ENCODE data around the gene CLDN18.

The CLDN18 gene

DNA sequence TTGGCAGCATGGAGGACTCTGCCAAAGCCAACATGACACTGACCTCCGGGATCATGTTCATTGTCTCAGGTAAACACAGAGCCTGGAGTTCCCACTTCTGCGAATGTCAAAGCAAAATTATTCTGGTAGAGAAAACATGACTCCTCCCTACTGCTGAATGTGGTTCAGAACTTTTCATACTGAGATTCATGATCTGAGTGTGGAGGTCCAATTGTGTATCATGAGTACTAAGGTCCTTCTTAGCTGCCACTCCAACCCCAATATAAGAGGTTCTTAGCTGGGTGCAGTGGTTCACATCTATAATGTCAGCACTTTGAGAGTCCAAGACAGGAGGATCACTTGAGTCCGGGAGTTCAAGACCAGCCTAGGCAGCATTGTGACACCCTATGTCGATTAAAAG, 13.8 kb downstream of the CLDN18 start:
- Histone ChIP-seq H3K27ac (ENCODE audit: low read depth, low read length) (no peak overlapping the region), H3K36me3 (ENCODE audit: control insufficient read depth in 1 of 2, insufficient read depth in 2 of 2, low read length in 2 of 2) (no peaks in the 10 kb centered on the region), H3K4me3 (ENCODE audit: low read depth in 1 of 2, low read length in 2 of 2) (no peak overlapping the region), H3K9ac (ENCODE audit: low read depth in 1 of 2, low read length in 2 of 2) (no peak overlapping the region), H3K27me3 (ENCODE audit: control insufficient read depth in 1 of 2, insufficient read depth in 2 of 2, low read length in 2 of 2) (no peaks in the 10 kb centered on the region), H3K4me1 (ENCODE audit: control insufficient read depth in 1 of 2, insufficient read depth in 2 of 2, low read length in 2 of 2) (no peaks in the 10 kb centered on the region), H3K9me3 (ENCODE audit: control insufficient read depth in 1 of 2, low read length in 2 of 2) (no peaks in the 10 kb centered on the region)

DNA sequence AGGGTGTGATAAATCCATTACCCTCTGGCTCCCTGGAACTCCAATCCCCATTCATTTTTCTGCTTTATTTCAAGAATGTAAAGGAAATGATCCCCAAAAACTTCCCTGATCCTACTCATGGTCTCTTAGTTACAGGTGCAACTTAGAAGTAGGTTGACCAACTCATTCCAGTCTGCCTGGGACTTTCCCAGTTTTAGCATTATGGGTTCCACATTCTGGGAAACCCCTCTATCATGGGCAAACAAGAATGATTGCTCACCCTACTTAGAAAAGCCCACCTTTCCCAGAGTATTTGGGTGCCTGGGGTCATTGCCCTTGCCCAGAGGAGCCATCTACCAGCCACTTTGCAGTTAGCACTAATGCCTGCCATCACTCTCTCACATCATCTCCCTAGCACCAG, 15.6 kb downstream of the CLDN18 start:
- Histone ChIP-seq H3K9ac (ENCODE audit: low read depth in 1 of 2, low read length in 2 of 2) (no peak overlapping the region), H3K27ac (ENCODE audit: low read depth, low read length) (no peak overlapping the region), H3K27me3 (ENCODE audit: control insufficient read depth in 1 of 2, insufficient read depth in 2 of 2, low read length in 2 of 2) (no peaks in the 10 kb centered on the region), H3K4me1 (ENCODE audit: control insufficient read depth in 1 of 2, insufficient read depth in 2 of 2, low read length in 2 of 2) (no peaks in the 10 kb centered on the region), H3K9me3 (ENCODE audit: control insufficient read depth in 1 of 2, low read length in 2 of 2) (no peaks in the 10 kb centered on the region), H3K4me3 (ENCODE audit: low read depth in 1 of 2, low read length in 2 of 2) (no peak overlapping the region), H3K36me3 (ENCODE audit: control insufficient read depth in 1 of 2, insufficient read depth in 2 of 2, low read length in 2 of 2) (no peaks in the 10 kb centered on the region)

DNA sequence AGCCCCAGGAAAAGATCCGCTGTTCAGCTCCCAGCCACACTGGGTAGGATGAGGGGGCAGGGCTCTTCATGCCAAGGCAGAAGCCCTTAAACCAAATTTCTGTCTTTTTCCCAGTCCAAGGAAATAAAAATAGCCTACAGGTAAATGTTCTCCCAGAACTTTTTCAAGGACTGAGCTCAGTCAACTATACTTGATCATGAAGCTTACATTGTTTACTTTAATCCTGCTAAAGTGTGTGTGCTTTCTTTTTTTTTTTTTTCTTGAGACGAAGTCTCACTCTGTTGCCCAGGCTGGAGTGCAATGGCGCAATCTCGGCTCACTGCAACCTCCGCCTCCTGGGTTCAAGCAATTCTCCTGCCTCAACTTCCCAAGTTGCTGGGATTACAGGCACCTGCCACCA, 17.9 kb downstream of the CLDN18 start:
- H3K4me1 ChIP-seq (ENCODE audit: control insufficient read depth in 1 of 2, insufficient read depth in 2 of 2, low read length in 2 of 2), result no peaks in the 10 kb centered on the region
- H3K36me3 ChIP-seq (ENCODE audit: control insufficient read depth in 1 of 2, insufficient read depth in 2 of 2, low read length in 2 of 2), result no peaks in the 10 kb centered on the region
- H3K9ac ChIP-seq (ENCODE audit: low read depth in 1 of 2, low read length in 2 of 2), result no peak overlapping the region
- H3K27ac ChIP-seq (ENCODE audit: low read depth, low read length), result no peak overlapping the region
- H3K27me3 ChIP-seq (ENCODE audit: control insufficient read depth in 1 of 2, insufficient read depth in 2 of 2, low read length in 2 of 2), result no peaks in the 10 kb centered on the region
- no peaks in the 10 kb centered on the region for H3K9me3 ChIP-seq (ENCODE audit: control insufficient read depth in 1 of 2, low read length in 2 of 2)
- H3K4me3 ChIP-seq (ENCODE audit: low read depth in 1 of 2, low read length in 2 of 2), result no peak overlapping the region

DNA sequence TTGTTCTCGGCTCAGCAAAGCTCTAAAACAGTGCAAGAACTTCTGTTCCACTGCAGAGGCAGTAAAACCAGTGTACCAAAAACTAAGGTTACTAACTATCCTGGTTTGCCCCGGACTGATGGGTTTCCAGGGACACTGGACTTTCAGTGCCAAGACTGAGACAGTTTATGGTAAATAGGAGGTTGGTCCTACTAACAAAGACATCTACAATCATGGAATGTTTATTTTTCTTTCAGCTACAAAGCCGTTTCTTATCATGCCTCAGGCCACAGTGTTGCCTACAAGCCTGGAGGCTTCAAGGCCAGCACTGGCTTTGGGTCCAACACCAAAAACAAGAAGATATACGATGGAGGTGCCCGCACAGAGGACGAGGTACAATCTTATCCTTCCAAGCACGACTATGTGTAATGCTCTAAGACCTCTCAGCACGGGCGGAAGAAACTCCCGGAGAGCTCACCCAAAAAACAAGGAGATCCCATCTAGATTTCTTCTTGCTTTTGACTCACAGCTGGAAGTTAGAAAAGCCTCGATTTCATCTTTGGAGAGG, 20.8 kb downstream of the CLDN18 start:
- no peaks in the 10 kb centered on the region for H3K9me3 ChIP-seq (ENCODE audit: control insufficient read depth in 1 of 2, low read length in 2 of 2)
- H3K27ac ChIP-seq (ENCODE audit: low read depth, low read length), result no peak overlapping the region
- no peaks in the 10 kb centered on the region for H3K36me3 ChIP-seq (ENCODE audit: control insufficient read depth in 1 of 2, insufficient read depth in 2 of 2, low read length in 2 of 2)
- no peak overlapping the region for H3K9ac ChIP-seq (ENCODE audit: low read depth in 1 of 2, low read length in 2 of 2)
- no peaks in the 10 kb centered on the region for H3K27me3 ChIP-seq (ENCODE audit: control insufficient read depth in 1 of 2, insufficient read depth in 2 of 2, low read length in 2 of 2)
- H3K4me3 ChIP-seq (ENCODE audit: low read depth in 1 of 2, low read length in 2 of 2), result no peak overlapping the region
- H3K4me1 ChIP-seq (ENCODE audit: control insufficient read depth in 1 of 2, insufficient read depth in 2 of 2, low read length in 2 of 2), result no peaks in the 10 kb centered on the region

- Histone ChIP-seq H3K4me3 (ENCODE audit: low read depth in 1 of 2, low read length in 2 of 2) (no peak overlapping the region), H3K9me3 (ENCODE audit: control insufficient read depth in 1 of 2, low read length in 2 of 2) (no peaks in the 10 kb centered on the region), H3K9ac (ENCODE audit: low read depth in 1 of 2, low read length in 2 of 2) (no peak overlapping the region), H3K27me3 (ENCODE audit: control insufficient read depth in 1 of 2, insufficient read depth in 2 of 2, low read length in 2 of 2) (no peaks in the 10 kb centered on the region), H3K36me3 (ENCODE audit: control insufficient read depth in 1 of 2, insufficient read depth in 2 of 2, low read length in 2 of 2) (no peaks in the 10 kb centered on the region), H3K27ac (ENCODE audit: low read depth, low read length) (no peak overlapping the region), H3K4me1 (ENCODE audit: control insufficient read depth in 1 of 2, insufficient read depth in 2 of 2, low read length in 2 of 2) (no peaks in the 10 kb centered on the region)
These were observed 21.6 kb downstream of the CLDN18 start for GRCh38 chr3:138031536-138031935.

GRCh38 chr3:138032567-138032966, 22.6 kb downstream of the CLDN18 start:
- Histone ChIP-seq H3K9me3 (ENCODE audit: control insufficient read depth in 1 of 2, low read length in 2 of 2) (no peaks in the 10 kb centered on the region), H3K36me3 (ENCODE audit: control insufficient read depth in 1 of 2, insufficient read depth in 2 of 2, low read length in 2 of 2) (no peaks in the 10 kb centered on the region), H3K4me1 (ENCODE audit: control insufficient read depth in 1 of 2, insufficient read depth in 2 of 2, low read length in 2 of 2) (no peaks in the 10 kb centered on the region), H3K27ac (ENCODE audit: low read depth, low read length) (no peak overlapping the region), H3K9ac (ENCODE audit: low read depth in 1 of 2, low read length in 2 of 2) (no peak overlapping the region), H3K27me3 (ENCODE audit: control insufficient read depth in 1 of 2, insufficient read depth in 2 of 2, low read length in 2 of 2) (no peaks in the 10 kb centered on the region), H3K4me3 (ENCODE audit: low read depth in 1 of 2, low read length in 2 of 2) (no peak overlapping the region)

DNA sequence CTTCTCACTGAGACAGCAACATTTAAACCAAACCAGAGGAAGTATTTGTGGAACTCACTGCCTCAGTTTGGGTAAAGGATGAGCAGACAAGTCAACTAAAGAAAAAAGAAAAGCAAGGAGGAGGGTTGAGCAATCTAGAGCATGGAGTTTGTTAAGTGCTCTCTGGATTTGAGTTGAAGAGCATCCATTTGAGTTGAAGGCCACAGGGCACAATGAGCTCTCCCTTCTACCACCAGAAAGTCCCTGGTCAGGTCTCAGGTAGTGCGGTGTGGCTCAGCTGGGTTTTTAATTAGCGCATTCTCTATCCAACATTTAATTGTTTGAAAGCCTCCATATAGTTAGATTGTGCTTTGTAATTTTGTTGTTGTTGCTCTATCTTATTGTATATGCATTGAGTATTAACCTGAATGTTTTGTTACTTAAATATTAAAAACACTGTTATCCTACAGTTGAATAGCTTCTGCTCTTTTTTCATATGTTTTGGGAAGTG, 23.3 kb downstream of the CLDN18 start:
- no peaks in the 10 kb centered on the region for H3K9me3 ChIP-seq (ENCODE audit: control insufficient read depth in 1 of 2, low read length in 2 of 2)
- H3K9ac ChIP-seq (ENCODE audit: low read depth in 1 of 2, low read length in 2 of 2), result no peak overlapping the region
- no peaks in the 10 kb centered on the region for H3K36me3 ChIP-seq (ENCODE audit: control insufficient read depth in 1 of 2, insufficient read depth in 2 of 2, low read length in 2 of 2)
- H3K27me3 ChIP-seq (ENCODE audit: control insufficient read depth in 1 of 2, insufficient read depth in 2 of 2, low read length in 2 of 2), result no peaks in the 10 kb centered on the region
- H3K27ac ChIP-seq (ENCODE audit: low read depth, low read length), result no peak overlapping the region
- H3K4me1 ChIP-seq (ENCODE audit: control insufficient read depth in 1 of 2, insufficient read depth in 2 of 2, low read length in 2 of 2), result no peaks in the 10 kb centered on the region
- H3K4me3 ChIP-seq (ENCODE audit: low read depth in 1 of 2, low read length in 2 of 2), result no peak overlapping the region

DNA sequence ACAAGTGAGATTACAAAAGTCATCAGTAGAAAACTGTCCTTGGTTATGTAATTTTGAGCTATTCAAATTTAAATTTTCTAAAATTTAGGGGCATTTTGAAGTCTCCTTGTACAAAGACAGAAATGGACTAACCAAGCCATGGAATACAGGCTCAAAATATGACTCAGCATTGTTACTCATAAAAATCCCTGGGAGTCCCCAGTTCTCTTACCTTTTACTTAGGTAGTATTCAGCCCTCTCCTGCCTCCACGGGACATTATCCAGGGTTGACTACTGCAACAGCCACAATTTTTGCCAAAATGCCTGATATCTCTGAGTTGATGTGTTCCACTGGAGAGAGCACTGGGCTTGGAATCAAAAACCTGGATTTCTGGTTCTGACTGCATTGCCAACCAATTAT, 25.0 kb downstream of the CLDN18 start:
- Histone ChIP-seq H3K4me1 (ENCODE audit: control insufficient read depth in 1 of 2, insufficient read depth in 2 of 2, low read length in 2 of 2) (no peaks in the 10 kb centered on the region), H3K4me3 (ENCODE audit: low read depth in 1 of 2, low read length in 2 of 2) (no peak overlapping the region), H3K27me3 (ENCODE audit: control insufficient read depth in 1 of 2, insufficient read depth in 2 of 2, low read length in 2 of 2) (no peaks in the 10 kb centered on the region), H3K9ac (ENCODE audit: low read depth in 1 of 2, low read length in 2 of 2) (no peak overlapping the region), H3K9me3 (ENCODE audit: control insufficient read depth in 1 of 2, low read length in 2 of 2) (no peaks in the 10 kb centered on the region), H3K36me3 (ENCODE audit: control insufficient read depth in 1 of 2, insufficient read depth in 2 of 2, low read length in 2 of 2) (no peaks in the 10 kb centered on the region), H3K27ac (ENCODE audit: low read depth, low read length) (no peak overlapping the region)

DNA sequence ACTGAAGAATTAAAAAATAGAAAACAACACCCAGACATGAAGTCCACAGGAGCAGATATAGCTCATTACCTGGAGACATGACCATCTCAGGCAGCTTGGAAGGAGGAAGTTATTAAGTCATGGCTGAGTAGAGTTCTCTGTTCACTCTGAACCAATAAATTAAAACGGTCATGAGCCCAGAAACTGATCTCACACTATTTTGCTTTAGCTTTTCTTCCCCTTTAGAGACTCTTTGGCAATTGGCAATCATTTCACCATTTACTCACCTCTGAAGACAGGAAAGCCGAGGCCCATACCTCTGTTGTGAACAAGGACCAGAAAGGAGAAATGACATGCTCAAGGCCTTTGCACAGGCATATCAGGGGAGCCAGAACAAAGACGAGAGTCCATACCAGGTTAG, 26.6 kb downstream of the CLDN18 start:
- no peak overlapping the region for H3K4me3 ChIP-seq (ENCODE audit: low read depth in 1 of 2, low read length in 2 of 2)
- no peaks in the 10 kb centered on the region for H3K27me3 ChIP-seq (ENCODE audit: control insufficient read depth in 1 of 2, insufficient read depth in 2 of 2, low read length in 2 of 2)
- H3K9me3 ChIP-seq (ENCODE audit: control insufficient read depth in 1 of 2, low read length in 2 of 2), result no peaks in the 10 kb centered on the region
- no peak overlapping the region for H3K9ac ChIP-seq (ENCODE audit: low read depth in 1 of 2, low read length in 2 of 2)
- H3K27ac ChIP-seq (ENCODE audit: low read depth, low read length), result no peak overlapping the region
- H3K4me1 ChIP-seq (ENCODE audit: control insufficient read depth in 1 of 2, insufficient read depth in 2 of 2, low read length in 2 of 2), result no peaks in the 10 kb centered on the region
- H3K36me3 ChIP-seq (ENCODE audit: control insufficient read depth in 1 of 2, insufficient read depth in 2 of 2, low read length in 2 of 2), result no peaks in the 10 kb centered on the region

GRCh38 chr3:138038725-138039462, 28.9 kb downstream of the CLDN18 start:
- no peak overlapping the region for H3K9ac ChIP-seq (ENCODE audit: low read depth in 1 of 2, low read length in 2 of 2)

More at GRCh38 chr3:138038725-138039462, 28.9 kb downstream of the CLDN18 start:
- Histone ChIP-seq H3K4me1 (ENCODE audit: control insufficient read depth in 1 of 2, insufficient read depth in 2 of 2, low read length in 2 of 2) (no peaks in the 10 kb centered on the region), H3K4me3 (ENCODE audit: low read depth in 1 of 2, low read length in 2 of 2) (no peak overlapping the region), H3K27ac (ENCODE audit: low read depth, low read length) (no peak overlapping the region), H3K9me3 (ENCODE audit: control insufficient read depth in 1 of 2, low read length in 2 of 2) (no peaks in the 10 kb centered on the region), H3K27me3 (ENCODE audit: control insufficient read depth in 1 of 2, insufficient read depth in 2 of 2, low read length in 2 of 2) (no peaks in the 10 kb centered on the region), H3K36me3 (ENCODE audit: control insufficient read depth in 1 of 2, insufficient read depth in 2 of 2, low read length in 2 of 2) (no peaks in the 10 kb centered on the region)

Measured in duodenal mucosa (tissue), 2 donors.